HTR-8/SVneo (cell line): ENCODE data around the gene RPS19BP1.

Experiments used
- DNase-seq: peaks from one replicate; pipeline ENCODE4 v3.0.0; 2011; ENCODE audit warnings: low spot score, mixed read lengths; ENCODE audit not compliant: insufficient read length
- FAIRE-seq: peaks from 2 replicates; lab custom pipeline; 2011; peaks lifted over from hg19 to GRCh38; lab: Jason Lieb, UNC

Gene RPS19BP1

DNA sequence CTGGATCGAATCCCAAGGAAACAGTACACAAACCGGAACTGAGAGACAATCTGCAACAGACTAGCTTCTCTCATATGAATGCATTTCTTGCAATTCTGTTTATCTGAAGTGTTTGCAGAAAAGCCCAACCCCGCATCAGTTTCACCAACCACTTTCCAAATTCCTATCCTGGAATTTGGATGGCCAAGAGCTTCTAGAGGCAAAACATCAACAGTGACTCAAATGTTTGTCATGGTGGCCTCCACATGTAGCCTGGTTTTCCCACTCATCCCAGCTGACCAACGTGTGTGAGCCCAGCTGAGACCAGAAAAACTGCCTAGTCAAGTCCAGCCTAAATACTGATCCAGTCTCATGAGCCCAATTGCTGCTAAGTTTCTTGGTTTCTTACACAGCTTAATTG, 38.8 kb downstream of the RPS19BP1 start:
- FAIRE-seq = no peak

DNA sequence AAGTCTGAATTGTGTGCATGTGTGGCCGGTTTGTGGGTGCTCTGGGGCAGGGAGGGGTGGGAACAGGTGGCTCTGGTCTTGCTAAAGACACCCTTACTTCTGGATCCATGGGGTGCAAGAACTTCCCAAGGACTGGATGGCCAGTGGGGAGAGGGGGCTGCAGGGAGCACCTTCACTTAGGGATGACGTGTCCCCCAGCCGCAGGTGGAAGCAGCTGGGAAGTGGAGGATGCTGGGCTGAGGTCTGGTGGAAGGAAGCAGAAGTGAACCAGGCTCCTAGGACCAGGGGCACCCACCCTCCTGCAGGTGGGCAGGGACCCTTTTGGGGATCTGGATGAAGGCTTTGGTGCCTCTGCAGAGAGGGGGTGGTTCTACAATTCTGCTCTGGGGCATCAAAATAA, 40.4 kb downstream of the RPS19BP1 start:
- FAIRE-seq (no peak), DNase-seq (no peak)

More for the DNA sequence above, 38.8 kb downstream of the RPS19BP1 start:
- no peak for DNase-seq

DNA sequence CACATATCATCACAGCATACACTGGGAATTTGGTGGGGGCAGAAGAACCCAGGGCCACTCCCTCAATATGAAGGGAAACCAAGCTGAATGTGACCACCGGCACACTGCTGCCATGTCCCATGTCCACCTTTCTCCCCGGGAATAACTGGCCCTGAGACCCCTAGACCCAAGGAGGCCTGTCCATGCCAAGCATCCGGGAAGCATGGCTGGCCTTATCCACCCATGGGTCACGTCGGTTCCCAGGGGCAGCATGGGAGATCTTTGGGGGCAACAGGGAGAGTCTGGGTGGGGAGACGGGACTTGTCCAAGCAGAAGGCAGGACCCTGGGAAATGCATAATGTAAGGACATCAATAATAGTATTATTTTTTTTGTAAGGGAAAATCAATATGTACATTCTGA, 40.9 kb downstream of the RPS19BP1 start:
- no peak for FAIRE-seq

DNA sequence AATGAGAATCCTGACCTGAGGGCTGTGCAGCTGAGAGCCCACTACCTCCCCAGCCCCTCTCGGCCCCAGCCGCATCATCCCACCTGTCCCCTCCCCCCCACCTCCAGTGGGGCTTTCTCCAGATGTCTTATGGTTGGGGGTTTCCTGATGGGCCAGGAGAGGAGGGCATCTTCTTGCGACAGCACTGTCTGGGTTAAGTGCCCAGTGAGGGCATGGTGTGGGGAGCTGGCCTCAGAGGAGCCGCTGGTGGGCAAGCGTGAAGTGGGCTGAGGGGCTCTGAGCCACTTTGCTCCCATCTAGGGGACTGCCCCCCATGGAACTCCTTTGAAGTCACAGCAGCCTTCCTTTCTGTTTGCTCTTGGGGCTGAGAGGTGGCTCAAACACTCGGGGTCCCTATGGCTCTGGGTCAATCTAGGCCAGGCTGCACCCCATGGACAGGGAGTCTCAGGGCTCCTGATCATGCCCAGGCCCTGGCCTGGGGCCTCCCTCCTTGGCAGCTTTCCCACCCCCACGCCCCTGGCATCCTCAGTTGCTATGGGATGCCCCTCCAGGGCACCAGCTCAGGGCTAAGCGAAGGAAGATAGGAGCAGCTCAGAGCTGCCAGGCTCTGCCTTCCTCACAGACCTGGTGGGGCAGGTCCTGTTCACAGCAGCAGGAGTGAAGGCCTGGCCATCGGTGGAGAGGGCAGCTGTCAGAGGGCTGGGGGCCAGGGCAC, 41.4 kb downstream of the RPS19BP1 start:
- no peak for FAIRE-seq
- no peak for DNase-seq

More for the DNA sequence above, 40.9 kb downstream of the RPS19BP1 start:
- no peak for DNase-seq

DNA sequence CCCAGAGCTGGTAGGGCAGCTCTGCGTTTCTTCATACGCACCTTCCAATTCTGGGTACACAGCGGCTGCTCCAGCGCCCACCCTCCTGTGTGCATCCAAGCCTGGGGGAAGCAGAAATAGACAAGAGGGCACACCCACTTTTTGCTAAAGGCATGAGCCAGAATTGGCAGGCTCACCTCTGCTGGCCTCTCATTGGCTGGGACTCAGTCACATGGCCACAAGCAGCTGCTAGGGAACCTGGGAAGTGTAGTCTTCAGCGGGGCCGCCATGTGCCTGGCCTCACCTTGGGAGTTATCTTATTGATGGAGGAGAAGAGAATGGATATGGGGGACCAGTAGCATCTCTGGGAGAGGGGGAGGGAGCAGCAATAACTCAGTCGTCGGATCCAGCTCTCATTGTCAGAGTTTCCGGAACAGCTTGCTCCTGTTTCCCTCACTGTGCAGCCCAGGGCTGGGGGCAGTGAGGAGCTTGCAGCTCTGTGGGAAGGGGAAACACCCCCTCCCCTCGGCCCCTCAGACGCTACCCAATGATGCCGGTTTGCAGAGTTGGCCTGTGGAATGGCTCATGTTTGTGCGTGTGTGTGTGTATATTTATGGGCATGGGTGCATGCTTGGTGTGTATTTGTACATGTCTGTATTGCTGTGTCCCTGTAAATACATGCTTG, 42.3 kb downstream of the RPS19BP1 start:
- FAIRE-seq = peak; percentile 36
- DNase-seq = peak; percentile 66

DNA sequence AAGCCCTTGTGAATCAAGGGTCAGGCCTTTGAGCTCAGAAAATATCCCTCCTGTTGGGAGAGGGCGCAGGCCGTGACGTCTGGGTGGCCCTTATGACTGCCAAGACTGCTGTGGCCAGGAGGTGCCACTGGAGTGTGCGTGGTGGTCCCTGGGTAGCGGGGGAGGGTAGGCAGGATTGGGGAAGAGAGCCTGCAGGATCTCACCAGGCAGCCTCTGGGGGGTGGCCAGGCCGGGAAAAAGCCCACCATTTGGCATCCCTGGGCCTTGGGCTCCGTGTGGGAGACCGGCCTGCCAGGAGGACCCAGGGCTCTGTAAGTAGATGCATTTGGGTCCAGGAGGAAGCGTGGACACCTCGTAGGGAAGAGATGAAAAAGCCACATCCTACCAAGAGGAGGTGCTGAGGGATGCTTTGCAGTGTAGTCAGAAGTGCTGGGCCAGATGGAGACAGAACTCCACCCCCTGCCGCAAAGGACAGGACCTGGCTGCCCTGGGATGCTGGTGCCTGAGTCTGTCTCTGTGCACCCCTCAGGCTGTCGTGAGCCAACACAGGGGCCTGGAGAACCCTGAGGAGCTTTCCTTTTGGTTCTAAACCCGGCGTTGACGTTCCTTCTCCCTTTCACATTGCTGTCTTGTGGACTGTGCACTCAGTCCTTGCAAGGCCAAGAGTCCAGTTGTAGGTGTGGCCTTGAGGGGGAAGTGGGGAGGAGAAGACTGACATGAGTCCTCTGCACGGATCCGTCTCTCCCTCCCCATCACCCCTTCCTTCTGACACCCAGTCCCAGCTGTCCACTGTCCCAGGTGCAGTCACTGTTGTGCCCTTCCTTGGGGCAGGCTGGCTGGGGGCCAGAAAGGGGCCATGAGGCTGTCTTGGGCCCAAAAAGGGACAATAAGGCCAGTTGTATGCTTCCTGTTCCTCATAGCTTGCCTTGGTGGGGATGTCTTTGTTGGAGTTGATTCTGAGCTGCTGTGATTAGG, 43.2 kb downstream of the RPS19BP1 start:
- no peak for DNase-seq
- no peak for FAIRE-seq

DNA sequence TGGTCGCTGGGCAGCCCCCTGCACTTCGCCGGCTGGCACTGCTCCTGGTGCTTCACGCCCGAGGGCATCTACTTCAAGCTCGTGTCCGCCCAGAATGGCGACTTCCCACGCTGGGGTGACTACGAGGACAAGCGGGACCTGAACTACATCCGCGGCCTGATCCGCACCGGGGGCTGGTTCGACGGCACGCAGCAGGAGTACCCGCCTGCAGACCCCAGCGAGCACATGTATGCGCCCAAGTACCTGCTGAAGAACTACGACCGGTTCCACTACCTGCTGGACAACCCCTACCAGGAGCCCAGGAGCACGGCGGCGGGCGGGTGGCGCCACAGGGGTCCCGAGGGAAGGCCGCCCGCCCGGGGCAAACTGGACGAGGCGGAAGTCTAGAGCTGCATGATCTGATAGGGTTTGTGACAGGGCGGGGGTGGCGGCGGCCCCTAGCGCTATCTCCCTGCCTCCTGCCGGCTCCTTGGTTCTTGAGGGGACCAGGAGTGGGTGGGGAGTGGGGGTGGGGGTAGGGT, 43.9 kb downstream of the RPS19BP1 start:
- DNase-seq = no peak
- FAIRE-seq = no peak

DNA sequence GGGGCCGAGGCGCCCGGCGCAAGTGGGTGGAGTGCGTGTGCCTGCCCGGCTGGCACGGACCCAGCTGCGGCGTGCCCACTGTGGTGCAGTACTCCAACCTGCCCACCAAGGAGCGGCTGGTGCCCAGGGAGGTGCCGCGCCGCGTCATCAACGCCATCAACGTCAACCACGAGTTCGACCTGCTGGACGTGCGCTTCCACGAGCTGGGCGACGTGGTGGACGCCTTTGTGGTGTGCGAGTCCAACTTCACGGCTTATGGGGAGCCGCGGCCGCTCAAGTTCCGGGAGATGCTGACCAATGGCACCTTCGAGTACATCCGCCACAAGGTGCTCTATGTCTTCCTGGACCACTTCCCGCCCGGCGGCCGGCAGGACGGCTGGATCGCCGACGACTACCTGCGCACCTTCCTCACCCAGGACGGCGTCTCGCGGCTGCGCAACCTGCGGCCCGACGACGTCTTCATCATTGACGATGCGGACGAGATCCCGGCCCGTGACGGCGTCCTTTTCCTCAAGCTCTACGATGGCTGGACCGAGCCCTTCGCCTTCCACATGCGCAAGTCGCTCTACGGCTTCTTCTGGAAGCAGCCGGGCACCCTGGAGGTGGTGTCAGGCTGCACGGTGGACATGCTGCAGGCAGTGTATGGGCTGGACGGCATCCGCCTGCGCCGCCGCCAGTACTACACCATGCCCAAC, 44.6 kb downstream of the RPS19BP1 start:
- DNase-seq = no peak
- no peak for FAIRE-seq

DNA sequence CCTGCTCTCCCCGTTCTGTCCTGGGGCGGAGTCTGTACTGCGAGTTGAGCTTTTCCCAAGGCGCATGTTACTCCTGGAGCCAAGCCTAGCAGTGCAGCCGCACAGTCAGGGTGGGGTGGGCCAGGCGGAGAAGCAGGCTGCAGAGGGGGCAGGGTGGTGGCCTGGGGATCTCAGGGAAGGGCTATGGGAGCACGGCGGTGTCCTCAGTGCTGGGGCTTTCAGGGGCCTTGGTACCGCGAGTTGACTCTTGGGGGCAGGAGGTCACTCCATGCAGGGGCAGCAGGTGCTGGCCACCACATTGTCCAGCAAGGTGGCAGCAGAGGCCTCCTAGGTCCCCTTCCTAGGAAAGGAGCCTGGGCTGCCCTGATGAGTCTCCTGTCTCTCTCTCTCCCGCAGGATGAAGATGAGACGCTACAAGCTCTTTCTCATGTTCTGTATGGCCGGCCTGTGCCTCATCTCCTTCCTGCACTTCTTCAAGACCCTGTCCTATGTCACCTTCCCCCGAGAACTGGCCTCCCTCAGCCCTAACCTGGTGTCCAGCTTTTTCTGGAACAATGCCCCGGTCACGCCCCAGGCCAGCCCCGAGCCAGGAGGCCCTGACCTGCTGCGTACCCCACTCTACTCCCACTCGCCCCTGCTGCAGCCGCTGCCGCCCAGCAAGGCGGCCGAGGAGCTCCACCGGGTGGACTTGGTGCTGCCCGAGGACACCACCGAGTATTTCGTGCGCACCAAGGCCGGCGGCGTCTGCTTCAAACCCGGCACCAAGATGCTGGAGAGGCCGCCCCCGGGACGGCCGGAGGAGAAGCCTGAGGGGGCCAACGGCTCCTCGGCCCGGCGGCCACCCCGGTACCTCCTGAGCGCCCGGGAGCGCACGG, 45.4 kb downstream of the RPS19BP1 start:
- DNase-seq = no peak
- no peak for FAIRE-seq

DNA sequence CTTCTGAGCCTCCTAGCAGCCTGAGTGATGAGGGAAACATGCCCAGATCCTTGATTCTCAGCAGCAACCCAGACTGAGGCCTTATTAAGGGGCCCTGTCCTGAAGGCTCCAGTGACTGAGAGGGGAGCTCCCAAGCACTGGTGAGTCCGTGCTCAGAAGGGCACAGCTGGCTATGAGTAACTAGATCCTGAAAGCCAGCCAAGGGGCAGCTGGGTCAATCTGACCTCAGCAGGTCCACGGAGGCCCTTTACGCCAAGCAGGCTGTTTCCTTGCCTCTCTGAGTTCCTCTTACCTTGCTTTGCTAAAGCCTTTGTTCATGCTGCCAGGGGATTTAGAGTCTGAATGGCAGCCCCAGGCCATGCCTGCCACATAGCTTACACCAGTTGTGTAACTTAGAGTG, 49.8 kb downstream of the RPS19BP1 start:
- no peak for FAIRE-seq
- DNase-seq = no peak

DNA sequence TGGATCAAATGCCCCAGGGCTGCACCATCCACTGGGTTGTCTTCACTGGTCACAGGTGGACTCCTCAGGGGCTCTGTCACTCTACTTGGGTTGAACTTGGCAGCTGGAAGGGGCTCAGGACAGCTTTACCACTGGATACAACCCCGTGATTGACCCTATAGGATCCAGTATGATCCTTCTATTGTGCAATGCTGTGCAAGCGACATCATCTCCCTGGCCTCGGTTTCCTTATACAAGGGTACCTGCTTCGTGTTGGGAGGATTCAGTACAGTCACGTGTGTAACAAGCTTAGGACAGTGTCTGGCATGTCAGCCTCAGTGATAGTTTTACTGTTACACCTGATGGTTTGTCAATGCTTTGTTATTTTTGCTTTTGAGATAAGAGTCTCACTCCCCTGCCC, 51.0 kb downstream of the RPS19BP1 start:
- DNase-seq = no peak
- no peak for FAIRE-seq

DNA sequence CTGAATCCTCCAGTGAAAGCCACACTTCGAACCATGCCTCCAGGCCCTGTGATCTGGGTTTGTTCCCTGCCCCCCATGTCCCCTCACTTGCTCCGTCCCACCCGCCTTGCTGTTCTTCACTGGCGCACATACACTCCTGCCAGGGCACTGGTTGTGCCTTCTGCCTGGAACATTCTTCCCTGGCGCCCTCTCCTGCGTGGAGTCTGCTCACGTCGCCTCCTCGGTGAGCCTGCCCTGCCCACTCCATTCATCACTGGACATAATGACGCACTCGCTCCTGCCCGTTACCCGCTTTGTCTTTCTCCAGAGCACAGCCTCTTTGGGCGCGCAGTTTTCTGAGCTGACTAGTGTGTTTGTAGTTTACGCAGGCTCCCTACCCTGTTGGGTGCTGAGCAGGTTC, 51.5 kb downstream of the RPS19BP1 start:
- FAIRE-seq (no peak), DNase-seq (no peak)

DNA sequence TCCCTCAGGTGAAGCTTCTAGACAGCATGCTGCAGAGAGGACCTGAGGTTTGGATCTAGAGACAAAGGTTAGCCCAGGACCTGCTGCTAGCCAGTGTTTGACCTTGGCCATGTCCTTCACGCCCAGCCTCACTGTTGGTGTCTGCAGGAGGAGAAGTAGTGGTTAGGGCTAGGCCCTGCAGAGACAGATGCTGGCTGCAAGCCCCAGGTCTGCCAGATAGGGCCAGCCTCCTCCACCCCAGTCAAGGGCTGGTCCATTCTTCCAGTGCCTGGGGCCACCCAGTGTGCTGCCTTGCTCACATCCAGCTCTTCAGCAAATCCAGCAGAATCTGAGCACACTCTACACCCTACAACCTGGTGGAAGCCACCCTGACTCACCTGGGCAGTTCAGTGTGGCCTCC, 52.0 kb downstream of the RPS19BP1 start:
- FAIRE-seq (no peak), DNase-seq (no peak)

DNA sequence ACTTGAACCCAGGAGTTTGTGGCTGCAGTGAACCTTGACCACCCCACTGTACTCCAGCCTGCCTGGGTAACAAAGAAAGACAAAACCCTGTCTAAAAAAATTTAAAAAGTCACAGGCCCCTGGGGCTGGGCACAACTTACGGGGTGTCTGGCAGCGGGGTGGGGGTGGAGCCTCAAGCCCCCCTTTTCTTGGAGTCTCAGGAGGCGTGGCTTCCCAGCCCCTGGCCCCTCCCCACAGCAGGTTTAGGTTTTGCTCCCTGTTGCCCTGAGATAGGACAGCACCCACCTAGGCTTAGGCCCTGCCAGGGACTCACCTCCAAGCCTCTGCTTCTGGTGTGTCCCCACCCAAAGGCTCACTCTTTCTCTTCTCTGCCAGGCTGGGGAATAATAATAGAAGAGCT, 53.3 kb downstream of the RPS19BP1 start:
- FAIRE-seq = no peak
- DNase-seq = no peak
